CD4-positive, alpha-beta T cell treated with Interleukin-21 for 1 hour (primary cell): ENCODE measurements around the gene DYRK3.
"Not testable (repeated sequence)": the region's sequence is repeated elsewhere in the genome, so short reads cannot be mapped to it uniquely, and the experiment has no call there.

Experiments
- DNase-seq: peaks from one replicate; pipeline ENCODE4 v3.0.0-alpha.2; 2020

DYRK3 gene

DNA sequence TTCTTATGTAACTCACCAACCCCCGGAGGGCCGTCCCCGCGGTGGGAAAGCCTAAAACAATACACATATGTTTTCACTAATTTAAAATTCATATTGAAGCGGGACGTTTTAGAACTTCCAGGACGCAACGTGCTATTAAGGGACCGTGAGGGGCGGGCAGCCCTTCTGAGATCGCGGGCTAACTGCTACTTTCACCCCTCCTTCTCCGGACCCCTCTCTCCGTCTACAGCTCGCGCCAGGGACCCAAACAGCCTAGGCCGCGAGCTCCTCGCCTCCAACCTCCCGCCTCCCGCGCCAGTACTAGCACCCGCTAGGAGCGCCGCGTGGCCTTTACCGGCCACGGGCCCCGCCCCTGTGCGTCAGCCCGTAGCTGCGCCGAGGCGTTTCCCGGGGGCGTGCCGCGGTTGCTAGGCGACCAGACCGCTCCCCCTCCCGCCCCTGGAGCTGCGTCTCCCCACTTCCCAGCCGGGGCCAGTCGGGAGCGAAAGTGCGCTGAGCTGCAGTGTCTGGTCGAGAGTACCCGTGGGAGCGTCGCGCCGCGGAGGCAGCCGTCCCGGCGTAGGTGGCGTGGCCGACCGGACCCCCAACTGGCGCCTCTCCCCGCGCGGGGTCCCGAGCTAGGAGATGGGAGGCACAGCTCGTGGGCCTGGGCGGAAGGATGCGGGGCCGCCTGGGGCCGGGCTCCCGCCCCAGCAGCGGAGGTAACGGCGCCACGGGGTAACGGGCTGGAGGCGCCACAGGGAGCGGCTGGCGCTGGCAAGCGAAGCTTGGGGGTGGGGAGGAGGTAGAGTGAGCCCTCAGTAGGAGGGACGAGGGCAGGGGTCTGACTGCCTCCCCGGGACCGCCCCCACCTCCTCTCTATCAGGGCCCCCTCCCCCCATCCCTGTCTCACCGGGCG lies at the start of gene DYRK3:
TSS of gene DYRK3 (plus strand) at position 457 of the 898 bp plus-strand sequence. CDS start at position 625, 168 bp downstream.
- DNase-seq = peak; percentile 89

DNA sequence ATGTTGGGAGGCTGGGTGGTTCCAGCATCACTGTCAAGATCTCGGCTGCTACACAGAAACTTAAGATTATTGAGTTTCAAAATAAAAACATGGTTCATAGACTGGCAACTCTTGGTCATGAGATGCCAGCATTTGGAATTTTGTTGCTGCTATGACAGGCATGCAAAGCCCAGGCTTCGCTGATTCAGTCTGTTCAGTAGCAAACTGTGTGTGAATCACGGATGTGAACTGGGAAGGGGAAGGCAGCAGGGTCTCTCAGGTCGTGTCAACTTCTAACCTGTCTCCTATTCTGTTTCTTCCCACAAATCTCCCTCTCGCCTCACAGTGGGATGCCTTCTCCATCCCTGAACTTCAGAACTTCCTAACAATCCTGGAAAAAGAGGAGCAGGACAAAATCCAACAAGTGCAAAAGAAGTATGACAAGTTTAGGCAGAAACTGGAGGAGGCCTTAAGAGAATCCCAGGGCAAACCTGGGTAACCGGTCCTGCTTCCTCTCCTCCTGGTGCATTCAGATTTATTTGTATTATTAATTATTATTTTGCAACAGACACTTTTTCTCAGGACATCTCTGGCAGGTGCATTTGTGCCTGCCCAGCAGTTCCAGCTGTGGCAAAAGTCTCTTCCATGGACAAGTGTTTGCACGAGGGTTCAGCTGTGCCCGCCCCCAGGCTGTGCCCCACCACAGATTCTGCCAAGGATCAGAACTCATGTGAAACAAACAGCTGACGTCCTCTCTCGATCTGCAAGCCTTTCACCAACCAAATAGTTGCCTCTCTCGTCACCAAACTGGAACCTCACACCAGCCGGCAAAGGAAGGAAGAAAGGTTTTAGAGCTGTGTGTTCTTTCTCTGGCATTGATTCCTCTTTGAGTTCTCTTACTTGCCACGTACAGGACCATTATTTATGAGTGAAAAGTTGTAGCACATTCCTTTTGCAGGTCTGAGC lies 48.6 kb upstream of the DYRK3 start:
- no peak for DNase-seq

DNA sequence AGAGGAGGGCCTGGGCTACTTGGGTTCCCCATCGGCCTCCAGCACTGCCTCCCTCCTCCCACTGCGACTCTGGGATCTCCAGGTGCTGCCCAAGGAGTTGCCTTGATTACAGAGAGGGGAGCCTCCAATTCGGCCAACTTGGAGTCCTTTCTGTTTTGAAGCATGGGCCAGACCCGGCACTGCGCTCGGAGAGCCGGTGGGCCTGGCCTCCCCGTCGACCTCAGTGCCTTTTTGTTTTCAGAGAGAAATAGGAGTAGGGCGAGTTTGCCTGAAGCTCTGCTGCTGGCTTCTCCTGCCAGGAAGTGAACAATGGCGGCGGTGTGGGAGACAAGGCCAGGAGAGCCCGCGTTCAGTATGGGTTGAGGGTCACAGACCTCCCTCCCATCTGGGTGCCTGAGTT lies 47.4 kb upstream of the DYRK3 start:
- DNase-seq = no peak

DNA sequence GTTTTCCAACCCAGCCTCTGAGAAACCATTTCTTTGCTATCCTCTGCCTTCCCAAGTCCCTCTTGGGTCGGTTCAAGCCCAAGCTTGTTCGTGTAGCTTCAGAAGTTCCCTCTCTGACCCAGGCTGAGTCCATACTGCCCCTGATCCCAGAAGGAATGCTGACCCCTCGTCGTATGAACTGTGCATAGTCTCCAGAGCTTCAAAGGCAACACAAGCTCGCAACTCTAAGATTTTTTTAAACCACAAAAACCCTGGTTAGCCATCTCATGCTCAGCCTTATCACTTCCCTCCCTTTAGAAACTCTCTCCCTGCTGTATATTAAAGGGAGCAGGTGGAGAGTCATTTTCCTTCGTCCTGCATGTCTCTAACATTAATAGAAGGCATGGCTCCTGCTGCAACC lies 46.8 kb upstream of the DYRK3 start:
- no peak for DNase-seq

DNA sequence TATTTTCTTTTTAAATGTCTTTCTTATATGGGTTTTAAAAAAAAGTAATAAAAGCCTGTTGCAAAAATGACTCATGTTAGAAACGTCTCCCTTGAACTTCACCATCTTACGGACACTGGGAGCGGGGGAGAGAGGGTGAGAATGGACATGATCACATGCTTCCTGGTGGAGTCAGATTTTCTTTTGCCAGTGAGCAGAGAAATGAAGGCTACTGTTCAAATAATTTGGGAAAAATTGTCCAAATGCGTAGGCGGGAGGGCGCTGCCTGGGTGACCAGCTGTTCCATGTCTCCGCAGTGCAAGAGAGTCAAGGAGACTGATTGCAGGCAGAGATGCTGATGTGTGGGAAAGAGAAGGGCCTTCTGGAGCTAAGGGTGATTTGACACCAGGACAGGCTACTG lies 46.1 kb upstream of the DYRK3 start:
- no peak for DNase-seq

DNA sequence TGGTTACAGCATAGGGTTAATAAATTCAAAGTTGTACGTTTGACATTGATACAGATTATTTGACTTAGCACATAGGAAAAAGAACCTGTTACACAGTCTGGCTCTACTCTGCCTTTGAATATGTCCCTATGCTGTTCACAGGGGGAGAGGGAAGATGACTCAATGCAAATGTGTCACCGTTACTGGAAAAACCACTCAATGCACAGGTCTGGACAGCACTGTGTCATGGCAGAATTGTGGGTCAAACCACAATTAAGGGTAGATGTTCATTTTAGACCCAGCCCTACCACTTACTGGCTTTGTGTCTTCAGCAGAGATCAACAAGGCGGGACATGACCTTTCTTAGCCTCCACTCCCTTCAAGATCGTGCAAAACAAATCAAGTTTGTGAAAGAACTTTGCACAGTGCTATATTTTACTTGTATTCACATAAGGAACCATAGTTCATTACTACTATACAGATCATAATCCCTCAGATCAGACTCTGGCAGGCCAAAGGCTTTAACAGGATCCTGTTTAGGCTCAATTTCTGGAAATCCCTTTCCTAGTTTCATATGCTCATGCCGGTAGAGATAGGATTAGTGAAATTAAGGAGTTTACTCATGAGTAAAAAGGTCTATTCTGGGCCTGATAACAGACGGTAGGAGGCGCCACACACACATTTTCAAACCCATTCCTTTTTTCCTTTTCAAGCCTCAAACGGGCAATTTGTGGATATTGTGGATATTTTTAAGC lies 45.1 kb upstream of the DYRK3 start:
- DNase-seq = peak; percentile 76

DNA sequence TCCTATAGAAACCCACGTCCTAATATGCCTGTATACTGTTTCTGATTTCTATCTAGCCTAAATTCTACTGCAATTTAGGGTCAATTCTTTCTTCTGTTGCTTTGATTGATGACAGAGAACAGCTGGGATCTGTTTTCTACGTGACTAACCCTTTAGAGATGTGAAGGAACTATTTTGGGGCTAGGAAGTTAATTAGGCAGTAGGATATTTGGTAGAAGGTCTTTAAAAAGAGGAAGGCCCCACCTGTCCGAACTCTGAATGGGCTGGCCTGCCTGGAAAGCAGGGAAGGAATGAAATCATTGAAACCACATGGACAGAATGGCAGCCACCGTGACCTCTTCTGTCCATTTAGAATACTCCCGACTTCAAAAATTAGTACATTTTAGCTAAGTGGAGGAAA lies 44.1 kb upstream of the DYRK3 start:
- DNase-seq = no peak

DNA sequence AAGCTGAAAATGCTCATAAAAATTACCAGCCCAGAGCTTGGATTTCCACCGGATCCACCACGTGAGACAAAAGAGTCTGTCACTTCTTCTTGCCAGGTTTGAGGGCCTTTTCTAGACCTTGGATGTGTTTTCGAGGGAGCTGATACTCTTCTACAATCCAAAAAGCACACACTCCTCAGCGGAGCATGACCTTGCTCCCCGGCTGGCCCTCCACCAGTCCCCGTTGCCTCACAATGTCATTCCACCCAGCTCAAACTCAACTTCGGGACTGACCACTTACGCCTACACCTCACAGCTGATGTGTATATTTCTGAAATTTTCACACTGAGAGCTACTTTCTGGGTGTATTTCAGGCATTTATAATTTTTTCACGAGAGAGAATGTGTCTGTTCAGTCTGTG lies 43.6 kb upstream of the DYRK3 start:
- DNase-seq = no peak

DNA sequence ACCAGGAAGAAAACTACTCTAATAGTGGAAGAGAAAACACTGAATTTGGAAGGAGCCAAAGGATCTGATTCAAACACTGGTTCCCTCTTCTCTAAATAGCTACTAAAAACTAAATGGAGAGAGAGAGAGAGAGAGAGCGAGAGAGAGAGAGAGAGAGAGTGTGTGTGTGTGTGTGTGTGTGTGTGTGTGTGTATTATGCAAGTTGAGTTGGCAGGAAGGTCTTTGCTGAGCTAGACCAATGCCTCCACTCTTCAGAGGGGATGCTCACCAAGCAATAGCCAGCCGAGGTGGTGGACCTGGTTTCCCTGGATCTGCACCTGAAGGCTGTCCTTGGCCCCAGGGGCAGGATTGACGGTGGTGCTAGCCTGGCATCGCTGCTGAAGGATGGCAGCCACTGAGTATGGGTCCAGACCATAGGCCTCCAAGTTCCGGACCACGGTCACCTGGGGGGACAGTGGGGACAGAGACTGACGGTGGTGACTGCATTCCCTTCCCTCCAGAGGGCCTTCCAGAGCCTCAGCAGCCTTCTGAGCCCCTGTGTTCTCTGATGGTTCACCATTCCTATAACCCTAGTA lies 41.9 kb upstream of the DYRK3 start:
- no peak for DNase-seq

DNA sequence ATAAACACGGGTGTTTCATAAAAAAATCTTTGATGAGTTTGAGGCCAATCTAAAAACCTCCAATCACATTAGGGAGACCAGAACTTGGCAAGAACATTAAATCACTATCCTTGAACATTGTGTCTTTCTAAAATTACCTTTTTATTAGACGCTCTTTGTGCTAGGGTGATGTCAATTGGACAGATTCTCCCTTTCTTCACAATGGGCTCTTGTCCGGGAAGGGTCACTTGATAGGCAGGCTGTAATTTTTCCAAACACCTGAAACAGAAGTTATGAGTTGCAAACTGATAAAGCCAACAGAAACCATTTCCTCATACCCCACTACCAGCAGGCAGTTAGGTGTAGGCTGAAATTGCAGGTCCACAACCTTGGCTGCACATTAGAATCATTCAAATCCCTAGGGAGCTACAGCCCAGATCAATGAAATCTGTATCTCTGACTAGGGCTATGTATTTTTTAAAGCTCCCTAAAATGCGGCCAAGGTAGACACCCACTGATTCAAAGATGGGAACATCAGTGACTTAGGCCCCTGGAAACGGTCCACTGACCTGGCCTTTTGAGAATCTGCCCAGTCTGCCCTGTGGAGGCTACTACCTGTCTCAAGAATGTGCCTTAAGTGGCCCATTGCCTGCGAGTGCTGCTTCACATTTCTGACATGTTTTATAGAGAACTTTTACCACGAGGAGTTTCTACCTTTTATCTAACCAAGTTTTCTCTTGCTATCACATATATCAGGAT lies 39.6 kb upstream of the DYRK3 start:
- no peak for DNase-seq

DNA sequence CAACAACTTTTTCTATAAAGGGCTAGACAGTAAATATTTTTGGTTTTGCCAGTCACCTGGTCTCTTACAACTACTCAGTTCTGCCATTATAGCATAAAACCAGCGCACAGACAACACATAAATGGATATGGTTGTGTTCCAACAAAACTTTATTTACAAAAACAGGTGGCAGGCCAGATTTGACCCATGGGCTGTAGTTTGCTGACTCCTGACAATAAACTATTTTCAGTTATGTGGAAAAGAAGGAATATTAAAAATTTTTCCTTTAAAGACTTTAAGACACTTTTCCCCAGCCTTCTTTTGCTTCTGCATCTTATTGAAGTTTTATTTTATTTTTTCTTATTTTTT lies 39.0 kb upstream of the DYRK3 start:
- no peak for DNase-seq

DNA sequence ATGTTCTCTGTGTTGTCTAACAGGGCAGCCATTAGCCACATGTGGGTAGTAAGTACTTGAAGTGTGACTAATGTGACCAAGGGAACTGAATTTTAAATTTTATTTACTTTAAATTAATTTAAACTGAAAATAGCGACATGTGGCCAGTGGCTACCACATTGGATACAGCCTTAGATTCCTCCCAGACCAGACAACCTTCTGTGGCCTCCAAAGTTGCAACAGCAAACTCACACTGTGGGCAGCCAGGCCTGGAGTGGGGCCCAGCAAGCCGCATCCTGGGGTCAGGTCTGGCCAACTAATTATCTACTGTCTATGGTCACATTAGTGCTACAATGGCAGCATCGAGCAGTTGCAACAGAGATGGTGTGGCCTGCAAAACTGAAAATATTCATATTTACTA lies 34.8 kb upstream of the DYRK3 start:
- no peak for DNase-seq

DNA sequence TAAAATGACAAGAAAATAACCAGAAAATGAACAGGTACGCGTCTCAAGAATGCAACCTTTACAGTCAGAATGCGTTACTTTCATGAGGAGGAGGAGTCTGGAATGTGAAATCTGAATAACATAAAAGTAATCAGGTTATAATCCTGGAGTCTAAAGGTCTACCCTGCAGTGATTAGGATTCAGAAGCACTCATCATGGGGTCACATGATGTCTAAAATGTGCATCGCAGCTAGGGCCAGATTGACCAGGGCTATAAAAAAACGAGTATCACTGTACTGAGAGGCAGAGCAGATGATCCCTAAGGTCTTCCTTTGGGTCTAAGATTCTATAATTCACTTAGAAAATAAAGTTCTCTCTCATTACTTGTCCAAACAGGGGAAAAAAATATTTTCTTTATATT lies 30.5 kb upstream of the DYRK3 start:
- DNase-seq = no peak

DNA sequence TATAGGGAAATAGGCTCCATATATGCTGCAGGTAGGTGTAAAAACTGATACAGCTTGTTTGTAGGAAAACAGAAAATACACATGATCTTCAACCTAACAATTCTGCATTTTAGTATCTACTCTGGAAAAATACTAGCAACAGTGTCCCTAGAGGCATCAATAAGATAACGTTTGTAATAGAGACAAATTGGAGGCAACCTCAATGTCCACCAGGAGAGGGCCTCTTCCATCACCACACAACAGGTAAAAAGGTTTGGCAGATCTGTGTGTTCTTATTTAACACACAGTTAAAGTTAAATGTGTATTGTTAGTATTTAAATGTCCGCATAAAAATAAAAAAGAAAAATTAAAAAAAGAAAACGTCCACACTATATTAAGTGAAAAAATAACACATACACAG lies 28.5 kb upstream of the DYRK3 start:
- peak; percentile 19 for DNase-seq

DNA sequence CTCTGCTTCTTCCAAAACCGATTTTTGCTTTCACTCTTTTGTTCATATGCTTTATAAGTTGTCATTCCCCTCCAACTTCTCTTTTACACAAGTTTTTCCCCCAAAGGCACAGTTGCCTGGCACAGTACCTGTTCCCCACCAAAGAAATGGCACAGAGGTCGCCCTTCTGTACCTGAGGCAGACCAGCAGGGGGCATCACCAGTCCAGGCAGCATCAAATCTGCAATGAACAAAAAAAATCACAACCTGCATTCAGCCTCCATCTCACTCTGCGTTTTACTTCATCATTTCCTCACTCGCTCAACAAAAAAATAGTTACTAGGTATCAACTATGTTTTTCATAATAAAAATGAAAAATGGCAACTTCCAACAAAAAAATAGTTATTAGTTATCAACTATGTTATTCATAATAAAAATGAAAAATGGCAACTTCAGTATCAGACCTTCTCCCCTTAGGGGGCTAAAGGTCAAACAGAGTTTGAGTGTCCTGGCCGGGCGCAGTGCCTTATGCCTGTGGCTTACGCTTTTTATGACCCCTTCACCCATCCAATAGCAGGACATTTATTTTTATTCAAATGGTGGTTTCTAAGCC lies 27.1 kb upstream of the DYRK3 start:
- peak; percentile 73 for DNase-seq

DNA sequence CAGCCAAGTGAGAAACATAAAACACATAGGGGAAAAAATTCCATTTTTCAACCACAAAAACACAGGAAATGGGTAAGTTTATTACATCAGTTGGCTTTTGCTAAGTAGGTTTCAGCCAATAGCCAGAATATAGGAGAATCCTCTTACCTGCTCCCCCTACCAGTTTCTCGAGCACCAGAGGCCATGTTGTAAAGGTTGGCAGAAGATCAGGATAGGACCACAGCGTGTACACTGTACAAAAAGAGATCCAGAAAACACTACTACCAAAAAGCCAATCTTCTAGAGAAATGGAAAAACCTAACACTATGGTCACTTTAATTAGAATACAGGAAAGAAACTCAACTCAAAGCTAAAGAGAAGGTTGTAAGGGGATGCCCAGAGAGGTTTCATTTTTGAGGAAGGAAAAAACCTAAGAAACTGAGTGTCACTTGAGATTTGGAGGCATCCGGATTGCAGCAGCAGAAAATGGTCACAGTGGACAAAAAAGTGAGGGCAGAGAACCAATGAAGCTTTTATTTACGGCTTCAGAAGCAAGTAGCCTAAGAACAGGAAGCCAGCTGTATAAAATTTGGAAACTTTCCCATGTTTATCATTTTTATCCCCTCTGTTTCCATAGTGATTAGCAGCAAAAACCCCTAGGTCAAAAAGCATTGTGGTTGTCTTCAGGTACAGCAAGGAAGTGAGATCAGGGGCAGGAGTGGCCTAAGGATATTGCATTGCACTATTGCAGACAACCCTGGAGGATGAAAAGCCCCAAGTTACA lies 25.9 kb upstream of the DYRK3 start:
- DNase-seq = no peak

DNA sequence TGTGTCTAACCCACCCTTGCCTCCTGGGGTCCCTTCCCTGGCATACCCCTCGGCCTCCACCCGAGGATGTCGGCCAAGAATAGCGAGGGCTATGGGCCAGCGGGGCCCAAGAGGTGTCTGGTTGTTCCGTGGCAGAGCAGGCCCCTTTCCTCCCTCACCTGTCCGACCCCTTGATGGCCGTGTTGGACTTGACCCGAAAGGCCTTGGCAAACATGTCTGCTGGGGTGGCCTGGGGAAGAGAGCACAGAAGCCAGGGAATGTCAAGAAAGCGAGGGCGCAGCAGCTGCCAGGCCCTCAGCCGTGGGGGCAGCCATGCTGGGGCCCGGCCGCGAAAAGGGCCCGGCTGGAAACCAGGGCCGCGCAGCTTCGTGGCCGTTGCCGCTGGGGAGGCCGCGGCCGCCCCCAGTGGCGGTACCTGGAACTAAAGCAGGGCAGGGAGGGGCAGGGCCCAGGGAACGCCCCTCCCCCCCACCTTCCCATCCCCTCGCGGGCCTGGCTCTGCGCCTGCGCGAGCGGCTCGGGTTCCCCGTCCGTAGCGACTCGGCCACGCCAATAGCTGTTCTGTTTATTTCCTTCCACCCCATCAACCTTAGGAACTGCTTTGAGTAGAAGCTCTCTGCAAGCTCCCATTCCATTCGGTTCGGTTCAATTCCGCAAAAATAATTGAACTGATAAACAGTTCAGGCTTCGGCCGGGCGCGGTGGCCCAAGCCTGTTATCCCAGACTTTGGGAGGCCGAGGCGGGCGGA lies 23.0 kb upstream of the DYRK3 start, which contains the start of gene EIF2D:
TSS of gene EIF2D (minus strand) at position 337 of the 748 bp plus-strand sequence. CDS start at position 214, 123 bp downstream.
- peak; percentile 94 for DNase-seq

DNA sequence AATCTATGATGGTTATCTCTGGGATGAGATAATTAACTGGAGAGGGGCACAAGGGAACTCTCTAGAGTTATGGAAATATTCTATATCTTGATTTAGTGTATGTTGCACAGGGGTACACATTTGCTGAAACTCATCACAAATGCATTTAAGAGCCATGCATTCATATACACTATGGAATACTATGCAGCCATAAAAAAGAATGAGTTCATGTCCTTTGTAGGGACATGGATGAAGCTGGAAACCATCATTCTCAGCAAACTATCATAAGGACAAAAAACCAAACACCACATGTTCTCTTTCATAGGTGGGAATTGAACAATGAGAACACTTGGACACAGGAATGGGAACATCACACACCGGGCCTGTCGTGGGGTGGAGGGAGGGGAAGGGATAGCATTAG lies 8.9 kb upstream of the DYRK3 start:
- not testable (repeated sequence) for DNase-seq

DNA sequence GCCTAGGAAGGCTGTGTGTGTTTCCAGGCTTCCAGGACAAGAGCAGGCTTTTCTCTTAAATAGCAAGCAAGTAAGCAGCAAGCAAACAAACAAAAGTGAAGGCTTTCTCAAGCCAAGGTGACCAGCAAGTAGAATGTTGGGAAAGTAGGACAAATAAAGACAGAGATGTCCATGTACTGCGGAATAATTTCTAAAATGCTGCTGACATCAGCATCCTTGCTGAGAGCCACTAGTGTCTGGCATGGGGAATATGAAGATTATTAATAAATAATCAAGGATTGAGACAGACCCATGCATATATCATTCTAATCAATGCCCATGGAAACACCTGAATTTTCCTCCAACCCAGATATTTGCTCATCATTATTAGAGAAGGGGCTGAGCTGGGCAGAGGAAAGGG lies 6.4 kb upstream of the DYRK3 start:
- no peak for DNase-seq

DNA sequence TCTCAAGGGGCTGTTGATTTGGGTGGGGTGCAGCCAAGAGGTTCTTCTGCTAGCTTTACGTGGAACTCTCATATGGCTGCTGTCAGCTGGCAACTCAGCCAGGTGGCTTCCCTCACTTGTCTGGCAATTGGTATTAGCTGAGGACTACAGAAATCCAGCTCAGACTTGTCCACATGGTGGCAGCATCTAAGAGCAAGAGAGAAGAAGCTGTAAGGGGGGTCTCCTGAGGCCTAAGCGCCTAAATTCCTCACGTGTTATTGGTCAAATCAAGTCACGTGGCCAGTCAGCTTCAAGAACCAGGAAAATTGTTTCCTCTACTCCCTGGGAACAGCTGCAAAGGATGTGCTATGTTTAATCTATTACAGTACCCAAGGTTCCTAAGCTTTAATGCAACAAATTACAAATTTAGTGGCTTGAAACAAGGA lies 4.2 kb upstream of the DYRK3 start:
- DNase-seq = peak; percentile 31
